GM12864 (cell line): ENCODE results near the gene BPIFA1.

Source experiments
- DNase-seq: peaks from one replicate; pipeline ENCODE4 v3.0.0-alpha.2; 2011; ENCODE audit warnings: low read depth
- H3K4me3 ChIP-seq: 2 replicates; pipeline ENCODE4 v1.5.1; 2011; ENCODE audit warnings: mild to moderate bottlenecking, low read depth, low read length, control low read depth
- TF ChIP-seq, protein P1 (sequence below): IDR thresholded peaks from 2 replicates; pipeline ENCODE4 v1.5.1; 2011; ENCODE audit warnings: low read depth, mild to moderate bottlenecking, moderate library complexity, low read length, control low read depth, inconsistent platforms; ENCODE audit errors: missing control alignments

The BPIFA1 gene

GRCh38 chr20:33280775-33281174 is 45.0 kb downstream of the BPIFA1 start:
- no peak for DNase-seq
- TF ChIP-seq, protein P1, sequence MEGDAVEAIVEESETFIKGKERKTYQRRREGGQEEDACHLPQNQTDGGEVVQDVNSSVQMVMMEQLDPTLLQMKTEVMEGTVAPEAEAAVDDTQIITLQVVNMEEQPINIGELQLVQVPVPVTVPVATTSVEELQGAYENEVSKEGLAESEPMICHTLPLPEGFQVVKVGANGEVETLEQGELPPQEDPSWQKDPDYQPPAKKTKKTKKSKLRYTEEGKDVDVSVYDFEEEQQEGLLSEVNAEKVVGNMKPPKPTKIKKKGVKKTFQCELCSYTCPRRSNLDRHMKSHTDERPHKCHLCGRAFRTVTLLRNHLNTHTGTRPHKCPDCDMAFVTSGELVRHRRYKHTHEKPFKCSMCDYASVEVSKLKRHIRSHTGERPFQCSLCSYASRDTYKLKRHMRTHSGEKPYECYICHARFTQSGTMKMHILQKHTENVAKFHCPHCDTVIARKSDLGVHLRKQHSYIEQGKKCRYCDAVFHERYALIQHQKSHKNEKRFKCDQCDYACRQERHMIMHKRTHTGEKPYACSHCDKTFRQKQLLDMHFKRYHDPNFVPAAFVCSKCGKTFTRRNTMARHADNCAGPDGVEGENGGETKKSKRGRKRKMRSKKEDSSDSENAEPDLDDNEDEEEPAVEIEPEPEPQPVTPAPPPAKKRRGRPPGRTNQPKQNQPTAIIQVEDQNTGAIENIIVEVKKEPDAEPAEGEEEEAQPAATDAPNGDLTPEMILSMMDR: no peak
- H3K4me3 ChIP-seq: no peak overlapping the region

- no peak overlapping the region for H3K4me3 ChIP-seq
- TF ChIP-seq, protein P1: no peak
- DNase-seq: no peak
These were observed 45.9 kb downstream of the BPIFA1 start for GRCh38 chr20:33281550-33282146.

DNA sequence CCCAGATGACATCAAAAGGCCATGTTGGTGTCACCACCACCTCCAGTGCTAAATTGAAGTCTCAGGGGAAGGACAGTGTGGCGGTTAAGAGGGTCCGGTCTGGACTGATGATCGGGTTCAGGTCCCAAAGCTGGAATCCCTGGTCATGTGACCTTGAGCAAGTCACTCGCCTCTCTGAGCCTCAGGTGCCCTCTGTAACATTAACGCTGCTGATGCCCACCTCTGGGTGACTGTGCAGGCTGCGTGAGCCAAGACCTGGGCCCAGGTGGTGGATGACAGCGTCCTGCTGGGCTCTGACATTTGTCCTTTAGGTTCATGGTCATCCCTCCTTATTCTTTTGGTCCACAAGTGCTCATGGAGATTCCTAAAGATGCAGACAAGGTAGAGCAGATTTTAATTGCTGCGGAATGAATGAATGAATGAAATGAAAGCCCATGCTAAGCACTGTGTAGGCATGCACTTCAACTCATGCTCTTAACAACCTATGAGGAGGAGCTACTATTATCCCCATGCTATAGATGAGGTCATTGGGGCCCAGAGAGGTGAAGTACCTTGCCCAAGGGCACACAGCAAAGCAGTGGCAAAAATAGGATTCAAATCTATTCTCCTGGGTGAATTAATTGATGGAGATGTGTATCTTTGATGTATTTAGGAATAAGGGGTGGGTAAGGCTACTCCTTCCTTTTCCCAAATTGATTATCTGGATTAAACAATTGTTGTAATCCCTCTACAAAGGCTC is 46.6 kb downstream of the BPIFA1 start:
- TF ChIP-seq, protein P1: no peak
- no peak overlapping the region for H3K4me3 ChIP-seq
- DNase-seq: no peak

DNA sequence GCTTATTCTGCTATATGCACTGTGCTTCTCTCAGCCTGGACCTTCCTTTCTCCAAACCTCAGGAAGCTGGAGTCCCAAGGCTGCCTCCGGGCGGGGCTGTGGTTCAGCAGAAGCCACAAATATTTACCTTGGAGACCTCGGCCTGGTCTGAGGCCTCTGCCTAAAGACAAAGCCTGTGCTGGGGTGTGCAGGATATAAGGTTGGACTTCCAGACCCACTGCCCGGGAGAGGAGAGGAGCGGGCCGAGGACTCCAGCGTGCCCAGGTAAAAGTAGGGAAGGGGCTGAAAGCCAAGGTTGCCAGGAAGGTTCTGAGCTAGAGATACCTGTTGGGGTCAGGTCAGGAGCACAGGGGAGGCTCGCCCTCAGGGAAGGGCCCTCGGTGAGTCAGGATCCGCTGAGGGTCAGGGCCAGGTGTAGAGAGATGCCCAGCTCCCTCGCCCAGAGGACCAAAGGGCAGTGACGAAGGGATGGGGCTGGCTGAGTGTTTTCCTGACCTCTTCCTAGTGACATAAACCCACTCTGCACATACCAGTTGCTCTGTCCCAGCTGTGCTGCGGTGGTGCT is 47.3 kb downstream of the BPIFA1 start, which contains the start of gene BPIFB1:
TSS of gene BPIFB1 (plus strand) at position 224 of the 565 bp plus-strand sequence. CDS start 2,860 bp downstream, outside the sequence.
- H3K4me3 ChIP-seq: no peak within 1 kb of the TSS

DNA sequence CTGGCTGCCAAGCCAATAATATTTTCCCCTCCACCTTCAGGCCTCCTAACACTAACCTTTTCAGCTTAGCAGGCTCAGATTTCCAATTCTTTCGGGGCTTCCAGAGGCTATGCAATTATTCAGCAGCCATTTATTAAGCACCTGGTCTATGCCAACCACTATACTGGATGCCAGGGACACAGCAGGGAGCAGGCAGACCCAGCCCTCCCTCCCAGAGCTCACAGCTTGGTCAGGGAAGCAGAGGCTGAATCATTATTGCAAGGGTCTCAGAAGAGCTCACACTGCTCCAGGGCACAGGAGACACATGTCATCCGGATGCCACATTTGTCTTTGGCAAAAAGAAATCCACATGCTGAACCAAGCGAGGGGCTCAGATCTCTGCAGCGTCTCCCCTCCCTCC is 48.5 kb downstream of the BPIFA1 start:
- TF ChIP-seq, protein P1: no peak

More for the DNA sequence above, 47.3 kb downstream of the BPIFA1 start, which contains the start of gene BPIFB1:
- TF ChIP-seq, protein P1: no peak
- DNase-seq: no peak

DNA sequence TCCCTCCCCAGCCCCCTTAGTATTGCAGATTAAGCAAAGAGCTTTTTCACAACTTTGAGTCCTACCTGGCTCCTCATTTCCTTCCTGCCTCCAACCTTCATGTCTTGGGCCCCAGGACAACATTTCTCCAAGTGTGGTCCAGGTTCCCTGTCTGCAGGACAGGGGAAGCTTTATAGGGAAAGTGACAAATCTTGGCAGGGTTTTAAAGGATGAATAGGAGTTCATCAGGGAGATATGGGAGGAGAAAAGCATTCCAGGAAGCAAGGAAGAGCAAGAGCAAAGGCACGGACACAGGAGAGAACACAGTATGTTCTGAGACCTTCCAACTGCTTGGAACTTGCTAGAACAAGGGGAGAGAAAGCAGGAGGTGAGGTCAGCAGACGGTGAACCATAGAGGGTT is 49.1 kb downstream of the BPIFA1 start:
- TF ChIP-seq, protein P1: no peak
- DNase-seq: no peak
- no peak overlapping the region for H3K4me3 ChIP-seq

More for the DNA sequence above, 48.5 kb downstream of the BPIFA1 start:
- no peak for DNase-seq
- no peak overlapping the region for H3K4me3 ChIP-seq
